ENCODE measurements around the gene OPRL1.

OPRL1 gene

GRCh38 chr20:64146301-64146935, 66.5 kb downstream of the OPRL1 start:
- no peak for DNase-seq

- no peak for DNase-seq
These were observed 67.1 kb downstream of the OPRL1 start for GRCh38 chr20:64146936-64147477.

- no peak for DNase-seq
These were observed 68.7 kb downstream of the OPRL1 start for GRCh38 chr20:64148581-64148980.

- no peak for DNase-seq
These were observed 69.3 kb downstream of the OPRL1 start for GRCh38 chr20:64149141-64149540.

- DNase-seq: no peak
These were observed 70.1 kb downstream of the OPRL1 start for GRCh38 chr20:64149809-64150560.

Measured in 8988T (cell line).